HL-60 (cell line): Measurements from ENCODE around the gene CERT1.
"Not testable (repeated sequence)": the region's sequence is repeated elsewhere in the genome, so short reads cannot be mapped to it uniquely, and the experiment has no call there.

Experiments
- DNase-seq, 2 experiments: peaks; one replicate each; pipeline ENCODE4 v3.0.0-alpha.2; 2010 to 2020; ENCODE audit warnings: low read depth in 1 of 2, low spot score in 1 of 2
- H3K27ac ChIP-seq: fragments of 250-450 bp; sonication (Bioruptor Pico); replicated peaks from 2 replicates; pipeline ENCODE4 v1.5.1; 2020; ENCODE audit warnings: mild to moderate bottlenecking, moderate library complexity
- H3K27me3 ChIP-seq: fragments of 250-450 bp; sonication (Bioruptor Pico); 2 replicates; pipeline ENCODE4 v1.5.1; 2021; ENCODE audit warnings: mild to moderate bottlenecking, moderate library complexity; ENCODE audit not compliant: insufficient read depth, poor library complexity, severe bottlenecking
- H3K4me3 ChIP-seq: replicated peaks from 2 replicates; pipeline ENCODE4 v1.5.1; 2011; ENCODE audit warnings: mild to moderate bottlenecking, control low read depth, low read length; ENCODE audit not compliant: insufficient read depth
- CTCF ChIP-seq: IDR thresholded peaks from one replicate; pipeline ENCODE4 v1.5.1; 2011; ENCODE audit warnings: low read length, control low read depth, inconsistent platforms; ENCODE audit not compliant: insufficient read depth
- GABPA ChIP-seq: IDR thresholded peaks from 2 replicates; pipeline ENCODE4 v1.6.1; 2012; ENCODE audit warnings: low read depth
- POLR2AphosphoS5 ChIP-seq: IDR thresholded peaks from 2 replicates; pipeline ENCODE4 v1.6.1; 2012; ENCODE audit warnings: low read depth
- REST ChIP-seq: IDR thresholded peaks from 2 replicates; pipeline ENCODE4 v1.6.1; 2012; ENCODE audit warnings: low read depth; ENCODE audit not compliant: insufficient replicate concordance
- SPI1 ChIP-seq: IDR thresholded peaks from 2 replicates; pipeline ENCODE4 v1.6.1; 2012; ENCODE audit warnings: low read depth, mild to moderate bottlenecking, borderline replicate concordance

CERT1 gene

GRCh38 chr5:75496026-75496425 lies 15.4 kb downstream of the CERT1 start:
- TF ChIP-seq POLR2AphosphoS5 (no peak), REST (no peak), SPI1 (no peak), GABPA (no peak), CTCF (no peak)
- no peak for DNase-seq
- Histone ChIP-seq H3K27ac (no peak overlapping the region), H3K27me3 (no peaks in the 10 kb centered on the region), H3K4me3 (no peak overlapping the region)

GRCh38 chr5:75491621-75492020 lies 19.8 kb downstream of the CERT1 start:
- TF ChIP-seq GABPA (no peak), CTCF (no peak)
- no peak for DNase-seq
- Histone ChIP-seq H3K27ac (no peak overlapping the region), H3K4me3 (no peak overlapping the region), H3K27me3 (no peaks in the 10 kb centered on the region)

GRCh38 chr5:75489847-75490246 lies 21.6 kb downstream of the CERT1 start:
- H3K27me3 ChIP-seq, H3K4me3 ChIP-seq, H3K27ac ChIP-seq, DNase-seq: not testable (repeated sequence)

- H3K4me3 ChIP-seq: no peak overlapping the region
- TF ChIP-seq SPI1 (no peak), REST (peak; percentile 82), CTCF (no peak), GABPA (no peak)
- no peak overlapping the region for H3K27ac ChIP-seq
- H3K27me3 ChIP-seq: no peaks in the 10 kb centered on the region
- DNase-seq: no peak
Measured at GRCh38 chr5:75484605-75485004, 26.8 kb downstream of the CERT1 start.
